ENCODE results near the gene C3orf18. TPM values are rescaled to one million over a fixed set of nuclear protein-coding genes. Genes with fewer than 3 reads are reported as not detected.

The C3orf18 gene
- total RNA-seq, 4 donors from 2014 or later = 1.1 to 26.4 (median 3.2) TPM; not detected in 1

GRCh38 chr3:50605901-50606326 lies 38.4 kb upstream of the C3orf18 start:
- Histone ChIP-seq H3K4me3 (peak overlapping the region in 1 of 4 donors; percentile 87), H3K27me3 (no peaks in the 10 kb centered on the region), H3K9me3 (no peaks in the 10 kb centered on the region), H3K27ac (peak overlapping the region in 2 of 4 donors; percentile 46 to 65), H3K4me1 (peaks cover 14 to 74% (median 26%) of the 10 kb centered on the region in 4 donors), H3K36me3 (peaks cover 0 to 34% (median 0%) of the 10 kb centered on the region in 3 donors)
- TF ChIP-seq POLR2A (IDR thresholded peaks at IDR 0.05) = no peak
- no peak for TF ChIP-seq CTCF (IDR thresholded peaks at IDR 0.05)
- DNase-seq = no peak

GRCh38 chr3:50604628-50605588 lies 37.4 kb upstream of the C3orf18 start:
- H3K27ac ChIP-seq = peak overlapping the region in 2 of 4 donors; percentile 46 to 65
- peaks cover 19 to 74% (median 29%) of the 10 kb centered on the region in 4 donors for H3K4me1 ChIP-seq
- TF ChIP-seq POLR2A (IDR thresholded peaks at IDR 0.05) = no peak
- TF ChIP-seq CTCF (IDR thresholded peaks at IDR 0.05) = no peak
- H3K9me3 ChIP-seq = no peaks in the 10 kb centered on the region
- no peaks in the 10 kb centered on the region for H3K27me3 ChIP-seq
- DNase-seq = peak in 1 of 3 donors; percentile 54
- H3K4me3 ChIP-seq = no peak overlapping the region
- peaks cover 0 to 34% (median 0%) of the 10 kb centered on the region in 3 donors for H3K36me3 ChIP-seq

GRCh38 chr3:50604110-50604621 lies 36.6 kb upstream of the C3orf18 start:
- H3K36me3 ChIP-seq = peaks cover 0 to 34% (median 0%) of the 10 kb centered on the region in 3 donors
- H3K4me1 ChIP-seq = peaks cover 19 to 71% (median 29%) of the 10 kb centered on the region in 4 donors
- no peak for TF ChIP-seq POLR2A (IDR thresholded peaks at IDR 0.05)
- TF ChIP-seq CTCF (IDR thresholded peaks at IDR 0.05) = no peak
- H3K9me3 ChIP-seq = no peaks in the 10 kb centered on the region
- no peaks in the 10 kb centered on the region for H3K27me3 ChIP-seq
- peak overlapping the region in 3 of 4 donors; percentile 46 to 97 (median 96) for H3K27ac ChIP-seq
- DNase-seq = no peak
- H3K4me3 ChIP-seq = no peak overlapping the region

DNA sequence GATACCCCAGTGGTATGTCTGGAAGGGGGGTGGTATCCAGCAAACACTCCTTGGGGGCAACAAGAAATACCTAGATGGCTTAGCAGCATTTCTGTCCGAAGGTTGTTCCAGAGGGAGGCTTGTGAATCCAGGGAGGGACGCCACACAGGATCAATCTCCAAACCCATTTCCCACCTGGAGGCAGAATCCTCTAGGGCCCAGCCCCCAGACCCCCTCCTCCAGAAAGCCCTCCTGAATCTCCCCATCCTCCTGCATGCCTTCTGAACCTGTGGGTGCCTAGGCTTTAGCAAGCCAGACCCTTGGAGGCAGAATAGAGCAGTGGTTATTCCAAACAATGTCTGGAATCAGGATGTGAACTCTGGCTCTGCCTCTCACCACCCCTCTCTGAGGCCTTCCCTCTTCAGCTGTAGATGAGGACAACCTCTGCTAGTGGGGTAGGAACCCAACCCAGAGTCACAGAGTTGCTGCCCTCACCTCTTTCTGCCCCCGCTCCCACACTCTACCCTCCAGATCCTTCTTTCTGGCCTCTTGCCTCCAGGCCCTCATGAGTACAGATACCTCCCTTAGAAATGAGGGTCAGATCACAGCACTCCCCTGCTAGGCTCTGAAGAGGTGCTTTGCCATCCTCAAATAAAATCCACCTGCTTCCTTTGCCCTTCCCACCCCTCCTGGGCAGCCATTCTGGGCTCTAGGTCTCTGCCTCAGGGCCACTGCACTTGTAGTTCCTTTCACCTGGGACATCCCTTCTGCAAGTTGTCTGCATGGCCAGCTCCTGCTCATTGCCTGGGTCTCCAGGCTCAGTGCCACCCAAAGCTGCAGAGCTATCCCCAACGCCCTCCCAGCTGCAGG lies 35.9 kb upstream of the C3orf18 start:
- Histone ChIP-seq H3K27me3 (no peaks in the 10 kb centered on the region), H3K4me3 (no peak overlapping the region), H3K4me1 (peaks cover 19 to 66% (median 29%) of the 10 kb centered on the region in 4 donors), H3K36me3 (peaks cover 0 to 33% (median 0%) of the 10 kb centered on the region in 3 donors), H3K27ac (peak overlapping the region in 3 of 4 donors; percentile 46 to 97 (median 96)), H3K9me3 (no peaks in the 10 kb centered on the region)
- no peak for TF ChIP-seq CTCF (IDR thresholded peaks at IDR 0.05)
- no peak for TF ChIP-seq POLR2A (IDR thresholded peaks at IDR 0.05)
- DNase-seq = no peak

DNA sequence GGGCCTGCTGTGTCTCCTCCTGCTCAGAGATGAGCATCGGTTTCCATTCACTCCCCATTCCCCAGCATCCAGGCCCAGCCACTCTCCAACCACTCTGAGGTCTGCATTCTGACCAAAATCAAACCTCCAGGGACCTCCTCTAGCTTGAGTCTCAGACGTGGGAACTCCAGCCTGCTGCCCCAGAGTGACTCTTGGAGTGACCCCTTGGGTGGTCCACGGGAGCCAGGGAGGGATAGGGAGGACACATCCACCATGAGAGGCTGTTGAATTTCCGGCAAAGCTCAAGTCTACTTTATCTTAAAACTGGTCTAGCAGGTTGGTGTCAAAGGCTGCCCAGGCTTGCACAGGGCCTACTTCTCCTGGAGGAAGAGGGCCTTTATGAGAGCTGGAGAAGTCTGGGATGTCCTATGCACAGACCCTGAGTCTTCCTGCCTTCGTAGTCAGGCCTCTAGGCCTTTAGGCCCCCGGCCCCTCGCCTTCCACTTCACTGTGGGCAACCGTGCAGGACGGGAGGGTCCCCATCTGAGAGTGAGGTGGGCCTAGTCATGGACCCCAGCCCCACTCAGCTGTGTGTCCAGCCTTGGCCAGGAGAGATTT lies 35.1 kb upstream of the C3orf18 start:
- Histone ChIP-seq H3K4me3 (no peak overlapping the region), H3K36me3 (peaks cover 0 to 25% (median 0%) of the 10 kb centered on the region in 3 donors)
- DNase-seq = no peak

More for the DNA sequence above, 35.1 kb upstream of the C3orf18 start:
- no peak for TF ChIP-seq CTCF (IDR thresholded peaks at IDR 0.05)
- no peak for TF ChIP-seq POLR2A (IDR thresholded peaks at IDR 0.05)
- Histone ChIP-seq H3K27me3 (no peaks in the 10 kb centered on the region), H3K27ac (peak overlapping the region; percentile 80 to 97 (median 96)), H3K4me1 (peaks cover 19 to 58% (median 29%) of the 10 kb centered on the region in 4 donors), H3K9me3 (no peaks in the 10 kb centered on the region)

All from Peyer's patch (tissue), 4 donors.